Measurements from ENCODE around the gene SYNPO. TPM values are rescaled to one million over a fixed set of nuclear protein-coding genes. Genes with fewer than 3 reads are reported as not detected.

Gene SYNPO
- total RNA-seq, 1 donor from 2014 or later = 24.5 TPM

DNA sequence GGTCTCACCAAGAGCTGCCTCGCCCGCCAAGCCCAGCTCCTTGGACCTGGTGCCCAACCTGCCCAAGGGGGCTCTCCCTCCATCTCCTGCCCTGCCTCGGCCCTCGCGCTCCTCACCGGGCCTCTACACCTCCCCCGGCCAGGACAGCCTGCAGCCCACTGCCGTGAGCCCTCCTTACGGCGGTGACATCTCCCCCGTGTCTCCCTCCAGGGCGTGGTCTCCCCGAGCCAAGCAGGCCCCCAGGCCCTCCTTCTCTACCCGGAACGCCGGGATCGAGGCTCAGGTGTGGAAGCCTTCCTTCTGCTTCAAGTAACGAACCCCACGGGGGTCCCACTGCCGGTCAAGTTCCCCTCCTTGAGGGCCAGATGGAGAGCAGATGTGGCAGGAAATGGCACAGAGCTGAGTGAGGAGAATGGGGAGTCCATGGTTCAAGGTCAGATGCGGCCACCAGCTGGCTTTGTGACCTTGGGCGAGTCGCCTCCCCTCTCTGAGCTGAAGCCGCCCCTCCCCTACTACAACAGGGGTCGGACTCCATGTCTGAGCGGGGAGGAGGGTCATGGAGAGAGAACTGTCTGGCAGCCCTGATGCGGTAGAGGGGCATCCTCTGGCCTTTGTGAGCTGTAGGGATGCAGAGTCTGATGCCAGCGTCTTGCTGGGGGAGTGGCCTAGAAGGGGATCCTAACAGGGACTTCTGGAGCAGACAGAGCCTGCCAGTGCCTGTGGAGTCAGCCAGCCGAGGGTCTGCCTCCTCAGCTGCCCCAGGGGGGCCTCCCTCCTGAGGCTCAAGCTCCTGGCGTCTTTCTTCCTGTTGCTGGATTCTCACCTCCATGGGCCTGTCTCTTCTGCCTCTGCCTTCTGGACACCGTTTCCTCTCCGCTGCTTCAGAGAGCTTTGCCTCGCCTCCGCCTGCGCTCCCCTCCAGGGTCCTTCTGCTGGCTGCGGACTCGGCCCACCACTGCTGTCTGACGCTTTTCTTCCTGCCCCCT, 9.9 kb downstream of the SYNPO start:
- Mint-ChIP-seq H3K27ac (no peak overlapping the region), H3K36me3 (no peaks in the 10 kb centered on the region), H3K27me3 (peaks cover 4% of the 10 kb centered on the region), H3K9me3 (no peaks in the 10 kb centered on the region), H3K4me3 (no peak overlapping the region), H3K4me1 (ENCODE audit: unreplicated experiment) (peaks cover 31% of the 10 kb centered on the region)
- no peak for DNase-seq (ENCODE audit: extremely low spot score, unreplicated experiment)
- TF ChIP-seq, protein P1, sequence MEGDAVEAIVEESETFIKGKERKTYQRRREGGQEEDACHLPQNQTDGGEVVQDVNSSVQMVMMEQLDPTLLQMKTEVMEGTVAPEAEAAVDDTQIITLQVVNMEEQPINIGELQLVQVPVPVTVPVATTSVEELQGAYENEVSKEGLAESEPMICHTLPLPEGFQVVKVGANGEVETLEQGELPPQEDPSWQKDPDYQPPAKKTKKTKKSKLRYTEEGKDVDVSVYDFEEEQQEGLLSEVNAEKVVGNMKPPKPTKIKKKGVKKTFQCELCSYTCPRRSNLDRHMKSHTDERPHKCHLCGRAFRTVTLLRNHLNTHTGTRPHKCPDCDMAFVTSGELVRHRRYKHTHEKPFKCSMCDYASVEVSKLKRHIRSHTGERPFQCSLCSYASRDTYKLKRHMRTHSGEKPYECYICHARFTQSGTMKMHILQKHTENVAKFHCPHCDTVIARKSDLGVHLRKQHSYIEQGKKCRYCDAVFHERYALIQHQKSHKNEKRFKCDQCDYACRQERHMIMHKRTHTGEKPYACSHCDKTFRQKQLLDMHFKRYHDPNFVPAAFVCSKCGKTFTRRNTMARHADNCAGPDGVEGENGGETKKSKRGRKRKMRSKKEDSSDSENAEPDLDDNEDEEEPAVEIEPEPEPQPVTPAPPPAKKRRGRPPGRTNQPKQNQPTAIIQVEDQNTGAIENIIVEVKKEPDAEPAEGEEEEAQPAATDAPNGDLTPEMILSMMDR (conservative IDR thresholded peaks at IDR 0.05) = no peak

GRCh38 chr5:150651382-150651781, 10.9 kb downstream of the SYNPO start:
- peaks cover 34% of the 10 kb centered on the region for H3K4me1 Mint-ChIP-seq (ENCODE audit: unreplicated experiment)
- H3K9me3 Mint-ChIP-seq = no peaks in the 10 kb centered on the region
- TF ChIP-seq, protein P1 (conservative IDR thresholded peaks at IDR 0.05) = no peak
- no peaks in the 10 kb centered on the region for H3K36me3 Mint-ChIP-seq
- peaks cover 4% of the 10 kb centered on the region for H3K27me3 Mint-ChIP-seq
- H3K4me3 Mint-ChIP-seq = peak overlapping the region; percentile 44
- peak overlapping the region; percentile 1 for H3K27ac Mint-ChIP-seq
- DNase-seq (ENCODE audit: extremely low spot score, unreplicated experiment) = no peak

DNA sequence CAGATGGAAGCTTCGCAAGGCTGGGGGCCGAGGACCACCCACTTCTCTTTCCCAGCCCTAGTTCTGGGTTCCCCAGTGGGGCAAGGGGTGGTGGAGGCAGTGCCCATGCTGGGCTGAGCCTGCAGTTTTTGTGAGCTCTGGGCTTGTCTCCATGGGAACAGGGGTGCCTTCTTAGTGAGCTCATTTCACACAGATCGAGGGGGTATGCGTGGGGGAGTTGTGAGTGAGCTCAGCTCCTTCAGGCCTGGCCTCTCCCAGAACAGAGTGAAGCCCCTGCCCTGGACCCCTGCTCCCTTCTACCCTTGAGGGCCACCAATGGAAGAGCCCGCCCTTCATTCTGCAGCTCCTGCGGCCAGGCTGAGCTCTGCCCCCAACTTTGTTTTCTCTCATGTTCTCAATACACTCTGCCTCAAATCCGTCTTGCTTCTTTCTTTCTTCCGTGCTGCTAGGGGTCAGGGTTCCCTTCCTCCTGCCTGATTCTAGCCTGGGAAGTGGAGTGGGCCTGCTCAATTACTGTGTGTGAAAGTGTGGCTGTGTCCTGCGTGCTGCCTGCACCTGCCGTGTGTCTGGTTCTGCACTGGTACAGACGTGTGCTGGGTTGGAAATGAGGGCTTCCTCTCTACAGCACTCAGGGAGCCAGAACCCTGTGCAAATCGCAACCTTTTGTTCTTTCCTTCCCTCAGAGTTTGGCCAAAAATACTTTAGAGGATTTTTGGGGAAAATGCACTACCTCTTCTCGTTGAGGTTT, 11.6 kb downstream of the SYNPO start:
- Mint-ChIP-seq H3K27ac (peak overlapping the region; percentile 9), H3K4me3 (no peak overlapping the region), H3K4me1 (ENCODE audit: unreplicated experiment) (peaks cover 34% of the 10 kb centered on the region), H3K9me3 (no peaks in the 10 kb centered on the region), H3K36me3 (no peaks in the 10 kb centered on the region), H3K27me3 (peaks cover 4% of the 10 kb centered on the region)
- DNase-seq (ENCODE audit: extremely low spot score, unreplicated experiment) = no peak
- TF ChIP-seq, protein P1 (conservative IDR thresholded peaks at IDR 0.05) = no peak

DNA sequence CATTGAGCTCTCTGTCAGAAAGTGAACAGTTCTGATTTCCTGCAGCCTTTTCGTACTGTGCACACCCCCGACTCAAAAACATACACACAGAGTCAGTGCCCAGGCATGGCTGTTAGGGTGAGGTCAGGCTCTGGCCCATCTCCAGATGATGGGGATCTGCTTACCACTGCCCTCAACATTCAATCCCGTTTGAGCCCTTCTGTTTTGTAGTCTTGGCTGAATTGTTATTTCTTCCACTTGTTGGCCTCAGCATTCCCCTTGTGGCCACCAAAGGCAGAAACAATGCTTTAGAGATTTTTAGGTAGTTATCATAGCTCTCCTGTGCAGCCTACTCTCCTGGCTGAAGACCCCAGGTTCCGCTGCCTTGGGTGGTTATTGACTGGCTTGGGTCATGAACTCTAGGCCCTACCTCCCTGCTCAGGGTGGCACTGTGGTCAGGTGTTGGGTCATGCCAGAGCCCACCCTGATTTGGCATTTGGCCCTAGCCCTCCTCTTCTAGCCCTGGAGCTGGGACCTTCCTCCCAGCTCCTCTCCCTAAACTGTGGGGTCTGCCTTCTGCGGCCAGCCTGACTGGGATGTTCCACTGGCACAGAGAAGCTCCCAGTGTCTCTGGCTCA, 12.8 kb downstream of the SYNPO start:
- no peaks in the 10 kb centered on the region for H3K36me3 Mint-ChIP-seq
- H3K27ac Mint-ChIP-seq = no peak overlapping the region
- DNase-seq (ENCODE audit: extremely low spot score, unreplicated experiment) = no peak

More for the DNA sequence above, 12.8 kb downstream of the SYNPO start:
- Mint-ChIP-seq H3K9me3 (no peaks in the 10 kb centered on the region), H3K27me3 (peaks cover 9% of the 10 kb centered on the region), H3K4me3 (no peak overlapping the region), H3K4me1 (ENCODE audit: unreplicated experiment) (peaks cover 35% of the 10 kb centered on the region)
- TF ChIP-seq, protein P1 (conservative IDR thresholded peaks at IDR 0.05) = no peak

Measured in type B pancreatic cell (in vitro differentiated cells).